Panc1 (cell line): ENCODE results near the gene UTS2R.

Experiments
- POLR2AphosphoS5 ChIP-seq: IDR thresholded peaks from 2 replicates; pipeline ENCODE4 v1.6.1; 2012; ENCODE audit warnings: mild to moderate bottlenecking, low read depth, low read length, moderate library complexity
- TF ChIP-seq, protein P1 (sequence below): fragments of 450-650 bp; IDR thresholded peaks from 2 replicates; pipeline ENCODE4 v1.5.1; 2017; ENCODE audit warnings: mild to moderate bottlenecking

- TF ChIP-seq, protein P1, sequence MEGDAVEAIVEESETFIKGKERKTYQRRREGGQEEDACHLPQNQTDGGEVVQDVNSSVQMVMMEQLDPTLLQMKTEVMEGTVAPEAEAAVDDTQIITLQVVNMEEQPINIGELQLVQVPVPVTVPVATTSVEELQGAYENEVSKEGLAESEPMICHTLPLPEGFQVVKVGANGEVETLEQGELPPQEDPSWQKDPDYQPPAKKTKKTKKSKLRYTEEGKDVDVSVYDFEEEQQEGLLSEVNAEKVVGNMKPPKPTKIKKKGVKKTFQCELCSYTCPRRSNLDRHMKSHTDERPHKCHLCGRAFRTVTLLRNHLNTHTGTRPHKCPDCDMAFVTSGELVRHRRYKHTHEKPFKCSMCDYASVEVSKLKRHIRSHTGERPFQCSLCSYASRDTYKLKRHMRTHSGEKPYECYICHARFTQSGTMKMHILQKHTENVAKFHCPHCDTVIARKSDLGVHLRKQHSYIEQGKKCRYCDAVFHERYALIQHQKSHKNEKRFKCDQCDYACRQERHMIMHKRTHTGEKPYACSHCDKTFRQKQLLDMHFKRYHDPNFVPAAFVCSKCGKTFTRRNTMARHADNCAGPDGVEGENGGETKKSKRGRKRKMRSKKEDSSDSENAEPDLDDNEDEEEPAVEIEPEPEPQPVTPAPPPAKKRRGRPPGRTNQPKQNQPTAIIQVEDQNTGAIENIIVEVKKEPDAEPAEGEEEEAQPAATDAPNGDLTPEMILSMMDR: no peak
- no peak for TF ChIP-seq POLR2AphosphoS5
Observed at GRCh38 chr17:82390015-82390859, 18.7 kb downstream of the UTS2R start.
